Heart right ventricle (tissue), 16 donors: ENCODE results near the gene CCR5AS.

Experiments
- ATAC-seq, 8 donors: fragments of 200-7000 bp; cut with Tn5 transposase; one replicate each; pipeline ENCODE4 v1.9.1; 2020; ENCODE audit warnings: mild to moderate bottlenecking in 8 of 8, moderate library complexity in 8 of 8, moderate number of reproducible peaks in 1 of 8
- DNase-seq, 2 donors: peaks; one replicate each; pipeline ENCODE4 v3.0.0-alpha.2; 2020
- H3K27ac ChIP-seq, 10 donors: fragments of 200-600 bp; sonication (generic) in 2 of 10; one replicate each; pipeline versions ENCODE4 v1.5.0 to v1.8.0; 2020 to 2022; ENCODE audit warnings: mild to moderate bottlenecking in 3 of 10
- H3K27me3 ChIP-seq, 7 donors: fragments of 200-600 bp; one replicate each; pipeline ENCODE4 v1.8.0; 2021 to 2022; ENCODE audit warnings: mild to moderate bottlenecking in 2 of 7
- H3K36me3 ChIP-seq, 9 donors: fragments of 200-600 bp; sonication (generic) in 1 of 9; one replicate each; pipeline versions ENCODE4 v1.5.0 to v1.8.0; 2020 to 2022; ENCODE audit warnings: mild to moderate bottlenecking in 2 of 9
- H3K4me1 ChIP-seq, 9 donors: fragments of 200-600 bp; sonication (generic) in 1 of 9; one replicate each; pipeline versions ENCODE4 v1.5.0 to v1.8.0; 2020 to 2022; ENCODE audit warnings: mild to moderate bottlenecking in 4 of 9
- H3K4me3 ChIP-seq, 10 donors: fragments of 200-600 bp; sonication (generic) in 2 of 10; one replicate each; pipeline versions ENCODE4 v1.5.0 to v1.8.0; 2020 to 2022; ENCODE audit warnings: mild to moderate bottlenecking in 7 of 10, moderate library complexity in 2 of 10
- H3K9me3 ChIP-seq, 11 donors: fragments of 200-600 bp in 10 of 11; sonication (generic) in 2 of 11; one replicate each; pipeline versions ENCODE4 v1.5.0 to v1.8.0; 2013 to 2022; ENCODE audit warnings: mild to moderate bottlenecking in 2 of 11, control low read depth in 1 of 11, moderate library complexity in 1 of 11
- CTCF ChIP-seq, 9 donors: fragments of 200-600 bp; sonication (generic) in 2 of 9; IDR thresholded peaks; one replicate each; pipeline versions ENCODE4 v1.5.0 to v1.8.0; 2021 to 2022; ENCODE audit warnings: antibody characterized with exemption in 9 of 9, mild to moderate bottlenecking in 5 of 9, moderate library complexity in 1 of 9
- WGBS, 2 donors: extraction: QIAGEN DNeasy Blood & Tissue Kit; methylation state at CpG; one replicate each; pipeline ENCODE4 v1.1.7; 2013; ENCODE audit warnings: inconsistent platforms in 1 of 2; 5-methylcytosine and 5-hydroxymethylcytosine counted together
- intact Hi-C, 10 donors: fragments of 100-400 bp; cut with DNase I; formaldehyde crosslinking; loops; one replicate each; pipeline versions ENCODE4 v1.11.1 to v1.14.2; 2022
- donor health status: Arrhythmogenic right ventricular cardiomyopathy.
- donor health status: ischemic (EF 13 %, LVEDD 7.1; RV severe dilation, severe dysfunction).
- donor health status: healthy with polysubstance abuse.
- donor health status: DM: no; HTN: yes; CAD: no.
- donor health status: DM: no; HTN: no; CAD: no.
- donor health status: ischemic (EF 25% LVEDD 6.9; RV normal size, moderate dysfunction).
- donor health status: ischemic (EF 25% LVEDD 5.7; RV mildly dilated, moderate dysfunction).
- donor health status: healthy.
- donor health status: DM: yes; HTN: yes; CAD: no.
- donor health status: Ischemic cardiomyopathy.
- donor health status: ischemic (EF 35%, LVEDD 5.7; RV mildly dilated, moderate dysfunction).
- donor health status: nonischemic (EF 11% LVEDD 7.7; RV severe dilation, severe dysfunction).
- donor health status: DM: yes; HTN: yes; CAD: no.
- donor health status: PGD.
- donor health status: ischemic (EF 29% LVEDD 5.4; RV normal size, mild dysfunction).
- donor health status: nonischemic (EF 23%, LVEDD 6.1; RV moderate dilation, normal function).

Gene CCR5AS

DNA sequence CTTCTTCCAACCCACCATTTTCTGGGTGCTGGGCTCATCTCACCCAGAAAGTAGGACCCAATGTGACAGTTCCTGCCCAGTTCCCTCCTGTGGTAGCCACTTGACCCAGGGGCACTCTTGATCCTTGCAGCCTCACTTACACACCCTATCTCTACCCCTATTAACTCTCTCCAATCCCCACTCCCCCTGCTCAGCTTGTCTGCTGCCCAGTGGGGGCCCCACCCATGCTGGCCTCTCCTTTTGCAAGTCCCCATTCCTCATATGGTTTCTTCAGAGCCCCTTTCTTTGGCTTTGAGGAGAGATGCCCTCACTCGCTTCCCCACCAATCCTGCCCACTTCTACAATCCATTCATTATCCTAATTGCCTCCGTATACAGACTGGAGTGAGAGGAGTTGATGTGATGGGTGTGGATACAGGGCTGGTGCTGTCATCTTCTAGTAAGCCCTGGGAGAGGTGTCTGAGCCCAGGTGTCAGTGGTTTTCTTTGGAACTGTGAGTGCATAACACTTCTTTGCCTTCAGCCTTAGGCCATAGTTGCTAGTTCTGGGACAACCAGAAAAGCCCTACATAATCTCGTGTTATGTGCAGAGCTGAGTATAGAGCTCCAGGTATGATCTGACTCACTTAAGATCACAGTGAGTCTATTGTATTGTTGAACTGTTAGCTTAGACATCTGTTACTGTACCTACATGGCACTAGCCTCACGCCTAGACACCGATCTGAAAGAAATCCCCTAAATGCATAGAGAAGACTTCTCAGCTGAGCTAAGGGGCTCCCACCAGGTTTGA, 40.9 kb downstream of the CCR5AS start:
- peaks cover 0 to 32% (median 4%) of the 10 kb centered on the region in 7 donors for H3K27me3 ChIP-seq
- no peak overlapping the region for H3K4me3 ChIP-seq
- intact Hi-C loops: loop anchor here in 3 of 10 donors (5.0 to 10.0 kb wide), 3 partner anchors 84 to 279 kb away; no protein-coding TSS in a partner anchor
- peaks cover 0 to 44% (median 0%) of the 10 kb centered on the region in 9 donors for H3K4me1 ChIP-seq
- no peak for TF ChIP-seq CTCF (IDR thresholded peaks at IDR 0.05)
- no peaks in the 10 kb centered on the region for H3K9me3 ChIP-seq
- no peaks in the 10 kb centered on the region for H3K36me3 ChIP-seq
- no peak for DNase-seq
- 93 to 95% methylated on average over 5 of the region's 5 CpGs for WGBS, 2 donors
- H3K27ac ChIP-seq: no peak overlapping the region
- ATAC-seq: no peak

DNA sequence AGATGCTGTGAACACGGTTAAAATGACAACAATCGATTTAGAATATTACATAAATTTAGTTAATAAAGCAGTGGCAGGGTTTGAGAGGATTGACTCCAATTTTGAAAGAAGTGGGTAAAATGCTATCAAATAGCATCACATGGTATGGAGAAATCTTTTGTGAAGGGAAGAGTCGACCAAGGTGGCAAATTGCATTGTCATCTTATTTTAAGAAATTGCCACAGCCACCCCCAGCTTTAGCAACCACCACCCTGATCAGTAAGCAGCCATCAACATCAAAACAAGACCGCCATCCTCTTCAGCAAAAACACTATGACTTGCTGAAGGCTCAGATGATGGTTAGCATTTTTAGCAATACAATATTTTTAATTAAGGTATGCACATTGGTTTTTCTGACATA, 41.8 kb downstream of the CCR5AS start:
- no peak overlapping the region for H3K27ac ChIP-seq
- WGBS, 2 donors: 83 to 89% methylated on average over 4 of the region's 4 CpGs
- no peaks in the 10 kb centered on the region for H3K36me3 ChIP-seq
- intact Hi-C loops: loop anchor here in 3 of 10 donors (5.0 to 10.0 kb wide), 3 partner anchors 83 to 278 kb away; no protein-coding TSS in a partner anchor
- H3K4me3 ChIP-seq: no peak overlapping the region
- ATAC-seq: no peak
- H3K4me1 ChIP-seq: peaks cover 0 to 44% (median 0%) of the 10 kb centered on the region in 9 donors
- DNase-seq: no peak
- H3K27me3 ChIP-seq: peaks cover 0 to 32% (median 4%) of the 10 kb centered on the region in 7 donors
- no peak for TF ChIP-seq CTCF (IDR thresholded peaks at IDR 0.05)
- no peaks in the 10 kb centered on the region for H3K9me3 ChIP-seq

DNA sequence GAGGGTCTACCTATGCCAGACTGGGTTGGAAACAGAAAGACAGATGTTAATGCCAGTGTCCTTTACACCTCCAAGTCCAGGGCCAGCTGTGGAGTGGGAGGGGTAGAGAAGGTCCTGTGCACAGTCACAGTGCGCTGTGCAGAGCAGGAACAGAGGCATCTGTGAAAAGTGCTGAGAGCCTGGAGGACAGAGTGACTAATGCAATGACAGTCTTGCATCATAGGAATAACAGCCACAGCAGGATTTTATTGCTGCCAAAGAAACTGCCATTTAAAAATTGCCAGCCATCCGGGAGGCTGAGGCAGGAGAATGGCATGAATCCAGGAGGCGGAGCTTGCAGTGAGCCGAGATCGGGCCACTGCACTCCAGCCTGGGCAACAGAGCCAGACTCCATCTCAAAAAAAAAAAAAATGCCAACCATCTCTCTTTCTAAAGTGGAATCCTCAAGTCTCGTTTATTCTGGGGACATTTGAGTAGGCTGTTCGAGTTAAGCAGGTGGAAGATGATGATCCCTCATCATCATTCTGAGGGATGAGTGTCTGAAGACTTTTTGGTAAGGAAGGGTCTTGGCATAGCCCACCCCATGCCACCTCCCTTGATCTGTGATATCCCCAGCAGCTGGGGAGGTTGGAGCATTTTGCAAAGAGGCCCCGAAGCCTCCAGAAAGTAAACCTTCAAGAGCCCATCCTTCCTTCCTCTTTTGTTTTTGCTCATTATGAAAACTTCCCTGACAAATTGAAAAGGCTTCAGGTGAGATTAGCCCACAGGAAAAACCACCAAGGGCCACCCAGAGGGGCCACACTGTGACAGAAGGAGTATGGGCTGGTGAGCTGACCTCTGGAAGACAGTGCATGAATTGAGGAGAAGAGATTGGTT, 45.2 kb downstream of the CCR5AS start:
- 62 to 68% methylated on average over 8 of the region's 8 CpGs for WGBS, 2 donors
- TF ChIP-seq CTCF (IDR thresholded peaks at IDR 0.05): no peak
- no peaks in the 10 kb centered on the region for H3K36me3 ChIP-seq
- no peaks in the 10 kb centered on the region for H3K9me3 ChIP-seq
- peak overlapping the region in 1 of 10 donors; percentile 74 for H3K27ac ChIP-seq
- ATAC-seq (peak in 4 of 8 donors; percentile 17 to 85 (median 70)), DNase-seq (no peak)
- H3K4me3 ChIP-seq: no peak overlapping the region
- peaks cover 0 to 20% (median 4%) of the 10 kb centered on the region in 7 donors for H3K27me3 ChIP-seq
- intact Hi-C loops: loop anchor here in 1 of 10 donors (10.0 kb wide), 1 partner anchor 87 kb away; no protein-coding TSS in a partner anchor
- peaks cover 0 to 52% (median 0%) of the 10 kb centered on the region in 9 donors for H3K4me1 ChIP-seq

DNA sequence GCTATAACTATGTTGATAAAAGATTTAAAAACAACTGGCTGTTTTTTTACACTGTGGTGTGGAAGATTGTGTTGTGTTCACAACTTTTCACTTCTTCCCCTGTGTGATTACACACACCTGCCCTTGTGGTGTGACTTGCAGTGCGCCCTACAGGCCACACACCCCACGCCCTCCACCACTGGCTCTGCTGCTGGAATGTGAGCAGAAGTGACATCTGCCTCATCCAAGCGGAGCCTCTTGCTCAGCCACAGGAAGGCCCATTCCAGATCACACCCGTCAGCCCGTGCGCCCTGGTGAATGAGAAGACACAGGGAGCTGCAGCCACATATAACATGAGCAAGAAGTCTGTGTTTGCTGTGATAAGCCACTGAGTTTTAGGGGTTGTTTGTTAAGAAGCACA, 46.0 kb downstream of the CCR5AS start:
- peak overlapping the region in 1 of 10 donors; percentile 74 for H3K27ac ChIP-seq
- H3K27me3 ChIP-seq: peaks cover 0 to 15% (median 5%) of the 10 kb centered on the region in 7 donors
- no peak for TF ChIP-seq CTCF (IDR thresholded peaks at IDR 0.05)
- peaks cover 0 to 52% (median 0%) of the 10 kb centered on the region in 9 donors for H3K4me1 ChIP-seq
- H3K36me3 ChIP-seq: no peaks in the 10 kb centered on the region
- H3K4me3 ChIP-seq: no peak overlapping the region
- WGBS, 2 donors: 64 to 71% methylated on average over 6 of the region's 6 CpGs
- no peak for DNase-seq
- no peak for ATAC-seq
- intact Hi-C loops: loop anchor here in 1 of 10 donors (10.0 kb wide), 1 partner anchor 86 kb away; no protein-coding TSS in a partner anchor
- H3K9me3 ChIP-seq: no peaks in the 10 kb centered on the region
